MG63 (cell line): Measurements from ENCODE around the gene CCNK. TPM values are rescaled to one million over a fixed set of nuclear protein-coding genes. Genes with fewer than 3 reads are reported as not detected.

Experiments used
- total RNA-seq: library from RNA; depleted of rRNA; stranded (reverse); fragments of >200 nt; shearing (Covaris generic); gene quantifications from 2 replicates; pipeline ENCODE4 v1.2.3, GENCODE V29; 2014; ENCODE audit warnings: low replicate concordance; rRNA removed

The CCNK gene
- total RNA-seq, 1 experiment from 2014 or later, result 2.9 TPM

Other genes starting within 250 kb of the CCNK start
- not detected in 2 replicates for gene BCL11B, start 209.2 kb upstream of the CCNK start, total RNA-seq
- gene SETD3, start 550 bp upstream of the CCNK start, total RNA-seq, result 37.8 and 48.0 TPM in 2 replicates
- gene CCDC85C, start 122.8 kb downstream of the CCNK start, total RNA-seq, result 19.9 and 22.2 TPM in 2 replicates
- gene HHIPL1, start 163.7 kb downstream of the CCNK start, total RNA-seq, result not detected in 2 replicates
- gene CYP46A1, start 202.9 kb downstream of the CCNK start, total RNA-seq, result not detected in 2 replicates